Gastroesophageal sphincter (tissue), 3 donors: ENCODE data around the gene RPL10.

Experiments
- CTCF ChIP-seq, 4 experiments: fragments of 200-600 bp in 2 of 4; fragments of 450-650 bp in 2 of 4; sonication (generic) in 1 of 4; IDR thresholded peaks; one replicate each; pipeline ENCODE4 v1.5.1; 2017 to 2019; ENCODE audit warnings: antibody characterized with exemption in 4 of 4, mild to moderate bottlenecking in 2 of 4, moderate library complexity in 2 of 4
- EP300 ChIP-seq: sonication (generic); formaldehyde crosslinking; IDR thresholded peaks from one replicate; pipeline ENCODE4 v1.6.1; 2017; ENCODE audit warnings: antibody characterized with exemption, mild to moderate bottlenecking
- POLR2A ChIP-seq, 2 donors: fragments of 450-650 bp; IDR thresholded peaks; one replicate each; pipeline ENCODE4 v1.6.1; 2017; ENCODE audit warnings: antibody characterized with exemption in 2 of 2, mild to moderate bottlenecking in 2 of 2, moderate library complexity in 1 of 2
- POLR2AphosphoS5 ChIP-seq: sonication (generic); formaldehyde crosslinking; IDR thresholded peaks from one replicate; pipeline ENCODE4 v1.6.1; 2017; ENCODE audit warnings: antibody characterized with exemption

DNA sequence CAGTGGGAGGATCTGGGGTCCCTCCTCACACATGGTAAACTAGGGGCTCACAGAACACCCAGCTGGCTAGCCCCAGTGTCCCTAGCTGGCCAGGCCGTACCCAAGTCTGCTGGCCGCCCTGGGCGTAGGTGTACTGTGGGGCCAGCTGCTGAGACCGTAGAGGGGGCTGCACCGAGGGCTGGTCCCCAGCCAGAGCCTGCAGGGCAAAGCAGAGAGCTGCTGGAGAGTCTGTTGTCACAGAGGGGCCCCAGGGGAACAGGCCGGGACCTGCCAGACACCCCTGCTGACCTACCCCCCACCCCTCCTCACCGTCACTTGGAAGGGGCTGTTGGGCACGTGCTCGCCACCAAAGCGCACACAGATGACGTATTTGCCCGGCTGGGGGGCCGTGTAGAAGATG lies 43.7 kb upstream of the RPL10 start:
- TF ChIP-seq CTCF (IDR thresholded peaks at IDR 0.05), result no peak
- TF ChIP-seq POLR2A (IDR thresholded peaks at IDR 0.05), result no peak
- TF ChIP-seq POLR2AphosphoS5, result no peak
- TF ChIP-seq EP300, result no peak
